GM21723 (cell line): ENCODE data around the gene OR10A3.

Experiments used
- ATAC-seq: cut with Tn5 transposase; IDR thresholded peaks from one replicate; pipeline ENCODE4 v1.9.1; 2021; ENCODE audit warnings: mild to moderate bottlenecking, moderate library complexity; ENCODE audit not compliant: unreplicated experiment

The OR10A3 gene

GRCh38 chr11:7892840-7893254 lies 48.7 kb downstream of the OR10A3 start:
- ATAC-seq = peak; percentile 66

GRCh38 chr11:7892059-7892699 lies 49.3 kb downstream of the OR10A3 start:
- peak; percentile 48 for ATAC-seq

- ATAC-seq = no peak
These were observed 50.9 kb downstream of the OR10A3 start for GRCh38 chr11:7890417-7891172.

- no peak for ATAC-seq
These were observed 51.5 kb downstream of the OR10A3 start for GRCh38 chr11:7889985-7890384.
